Right atrium auricular region (tissue), 2 donors: ENCODE data around the gene KLHL14. TPM values are rescaled to one million over a fixed set of nuclear protein-coding genes. Genes with fewer than 3 reads are reported as not detected.

Experiments used
- DNase-seq: peaks from one replicate; pipeline ENCODE4 v3.0.0-alpha.2; 2019; ENCODE audit warnings: low spot score
- H3K27ac ChIP-seq, 2 donors: fragments of 200-600 bp; sonication (generic); 1 replicate in 1 of 2; 2 replicates in 1 of 2; pipeline ENCODE4 v1.5.1; 2016 to 2019
- H3K27me3 ChIP-seq, 2 donors: fragments of 200-600 bp; sonication (generic); one replicate each; pipeline versions ENCODE4 v1.5.1 to v1.6.0; 2017 to 2019
- H3K36me3 ChIP-seq: fragments of 200-600 bp; sonication (generic); one replicate; pipeline ENCODE4 v1.5.1; 2016
- H3K4me1 ChIP-seq, 2 donors: fragments of 200-600 bp; sonication (generic); one replicate each; pipeline versions ENCODE4 v1.5.1 to v1.6.0; 2017 to 2019
- H3K4me3 ChIP-seq, 2 donors: fragments of 200-600 bp; sonication (generic); 1 replicate in 1 of 2; 2 replicates in 1 of 2; pipeline ENCODE4 v1.5.1; 2017 to 2019; ENCODE audit warnings: mild to moderate bottlenecking in 1 of 2, moderate library complexity in 1 of 2
- H3K9me3 ChIP-seq, 2 donors: fragments of 200-600 bp; sonication (generic); one replicate each; pipeline ENCODE4 v1.5.1; 2019
- CTCF ChIP-seq, 2 donors: fragments of 200-600 bp; sonication (generic); IDR thresholded peaks; one replicate each; pipeline ENCODE4 v1.5.1; 2019; ENCODE audit warnings: antibody characterized with exemption in 2 of 2
- total RNA-seq, 2 donors: library from RNA; depleted of rRNA; stranded (reverse); fragments of >200 nt; gene quantifications; one replicate each; pipeline ENCODE4 v1.1.0, GENCODE V29; 2016

The KLHL14 gene
- total RNA-seq, 2 donors from 2014 or later: not detected

DNA sequence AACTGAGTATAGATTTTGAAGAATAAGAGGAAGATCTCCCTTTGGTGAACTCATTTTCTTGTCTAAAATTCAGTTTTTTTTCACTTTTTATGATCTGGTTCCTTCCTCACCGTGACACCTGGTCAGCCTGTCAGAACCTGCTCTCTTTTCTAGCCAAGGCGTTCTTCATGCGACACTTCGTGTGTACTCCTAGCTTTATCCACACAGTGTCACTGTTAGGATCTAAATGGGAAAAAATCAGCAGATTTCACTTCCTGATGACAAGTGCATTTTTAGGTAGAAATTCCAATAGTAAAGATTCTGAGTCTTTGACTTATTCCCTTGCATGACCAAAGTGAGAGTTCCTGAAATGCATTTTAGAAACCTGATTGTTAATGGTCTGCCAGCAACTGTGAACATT, 89.8 kb downstream of the KLHL14 start:
- no peak overlapping the region for H3K4me3 ChIP-seq
- H3K4me1 ChIP-seq: no peaks in the 10 kb centered on the region
- TF ChIP-seq CTCF (IDR thresholded peaks at IDR 0.05): no peak
- no peaks in the 10 kb centered on the region for H3K36me3 ChIP-seq
- no peak overlapping the region for H3K27ac ChIP-seq
- H3K27me3 ChIP-seq: no peaks in the 10 kb centered on the region
- DNase-seq: no peak
- H3K9me3 ChIP-seq: no peaks in the 10 kb centered on the region

DNA sequence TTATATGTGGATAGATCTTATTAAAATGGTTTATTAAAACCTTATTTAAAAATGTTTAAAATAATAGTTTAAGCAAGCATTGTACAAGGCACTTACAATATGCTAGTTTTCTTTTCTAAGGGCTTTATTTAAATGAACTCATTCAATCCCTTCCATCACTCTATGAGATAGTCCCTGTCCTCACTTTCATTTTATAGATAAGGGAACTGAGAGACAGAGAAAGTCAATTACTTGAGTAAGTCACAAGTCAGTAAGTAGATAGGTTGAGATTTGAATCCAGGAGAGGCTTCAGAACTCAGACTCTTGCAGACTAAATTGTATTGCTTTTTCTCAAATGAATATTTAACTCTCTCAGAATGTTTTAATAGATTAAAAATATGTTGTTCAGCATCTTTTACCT, 95.2 kb downstream of the KLHL14 start:
- H3K4me1 ChIP-seq: no peaks in the 10 kb centered on the region
- no peak for TF ChIP-seq CTCF (IDR thresholded peaks at IDR 0.05)
- no peaks in the 10 kb centered on the region for H3K9me3 ChIP-seq
- DNase-seq: no peak
- no peak overlapping the region for H3K4me3 ChIP-seq
- no peaks in the 10 kb centered on the region for H3K27me3 ChIP-seq
- no peak overlapping the region for H3K27ac ChIP-seq
- no peaks in the 10 kb centered on the region for H3K36me3 ChIP-seq

DNA sequence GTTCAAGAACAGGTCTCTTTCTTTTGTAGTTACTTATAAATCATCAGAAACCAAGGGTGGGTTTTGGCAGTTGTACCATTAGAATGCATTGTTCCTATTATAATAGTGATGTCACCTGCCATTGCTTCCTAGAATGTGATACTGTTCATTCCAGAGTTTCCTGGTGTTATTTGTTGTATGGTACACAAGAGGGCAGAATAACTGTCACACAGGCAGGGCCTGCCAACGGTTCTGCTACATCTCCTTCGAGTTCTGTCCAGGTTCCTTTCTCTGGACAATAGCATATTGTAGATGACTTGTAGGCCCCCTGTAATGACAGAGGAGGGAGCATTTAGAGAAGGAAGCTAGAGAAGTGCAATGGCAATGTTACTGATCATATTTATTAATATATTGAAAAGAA, 98.3 kb downstream of the KLHL14 start:
- H3K27me3 ChIP-seq: no peaks in the 10 kb centered on the region
- no peaks in the 10 kb centered on the region for H3K9me3 ChIP-seq
- H3K27ac ChIP-seq: no peak overlapping the region
- no peak for TF ChIP-seq CTCF (IDR thresholded peaks at IDR 0.05)
- no peaks in the 10 kb centered on the region for H3K36me3 ChIP-seq
- no peaks in the 10 kb centered on the region for H3K4me1 ChIP-seq
- H3K4me3 ChIP-seq: no peak overlapping the region
- no peak for DNase-seq

DNA sequence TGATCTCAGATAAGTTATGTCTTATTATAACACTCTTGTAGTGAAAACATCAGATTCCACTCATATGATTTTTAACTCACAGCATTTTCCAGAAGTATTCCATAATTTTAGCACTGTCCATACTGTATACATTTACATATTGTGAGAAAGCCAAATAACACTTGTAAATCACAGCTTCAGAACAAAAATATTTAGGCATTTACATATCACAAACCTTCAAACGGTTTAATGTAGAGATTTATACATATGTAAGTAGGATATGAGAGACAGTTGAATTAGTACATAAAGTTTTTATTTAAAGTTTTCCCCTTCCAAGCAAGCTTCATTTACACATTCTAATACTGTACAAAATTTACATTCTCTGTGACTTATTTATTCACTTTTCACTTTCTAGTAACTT, 100.4 kb downstream of the KLHL14 start:
- Histone ChIP-seq H3K27me3 (no peaks in the 10 kb centered on the region), H3K27ac (no peak overlapping the region), H3K4me3 (no peak overlapping the region), H3K36me3 (no peaks in the 10 kb centered on the region), H3K4me1 (no peaks in the 10 kb centered on the region), H3K9me3 (no peaks in the 10 kb centered on the region)
- TF ChIP-seq CTCF (IDR thresholded peaks at IDR 0.05): no peak
- DNase-seq: no peak

- no peaks in the 10 kb centered on the region for H3K9me3 ChIP-seq
- no peaks in the 10 kb centered on the region for H3K36me3 ChIP-seq
- H3K4me1 ChIP-seq: no peaks in the 10 kb centered on the region
- H3K4me3 ChIP-seq: no peak overlapping the region
- H3K27me3 ChIP-seq: no peaks in the 10 kb centered on the region
- DNase-seq: no peak
- TF ChIP-seq CTCF (IDR thresholded peaks at IDR 0.05): no peak
- H3K27ac ChIP-seq: no peak overlapping the region
Measured at GRCh38 chr18:32670727-32671126, 102.1 kb downstream of the KLHL14 start.

DNA sequence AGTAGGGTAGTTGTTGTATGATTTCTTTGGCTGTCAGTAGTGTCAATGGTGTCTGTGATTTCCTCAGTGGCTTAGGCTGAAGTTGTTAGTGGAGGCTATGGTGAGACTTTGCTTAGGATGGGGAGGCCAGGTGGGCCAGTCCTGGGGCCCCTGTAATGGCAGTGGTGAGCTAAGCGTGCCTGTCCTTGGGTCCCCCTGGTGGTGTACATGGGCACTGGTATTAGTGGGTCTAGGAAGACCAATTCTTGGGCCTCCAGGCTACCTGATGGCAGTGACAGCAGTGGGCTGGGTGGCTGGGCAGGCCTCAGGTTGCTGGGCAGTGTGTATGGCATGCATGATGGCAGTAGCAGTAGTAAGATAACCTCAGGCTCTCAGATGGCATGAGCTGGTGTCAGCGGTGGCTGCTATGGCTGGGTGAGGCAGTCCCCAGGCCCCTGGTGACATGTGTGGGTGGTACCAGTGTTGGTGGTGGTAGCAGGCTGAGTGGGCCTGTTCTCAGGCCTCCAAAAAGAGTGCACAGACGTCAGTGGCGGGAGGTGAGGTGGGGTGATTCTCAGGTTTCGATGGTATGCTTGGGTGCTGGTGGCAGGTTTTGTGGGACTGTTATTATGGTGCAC, 103.2 kb downstream of the KLHL14 start:
- no peak overlapping the region for H3K4me3 ChIP-seq
- no peak for TF ChIP-seq CTCF (IDR thresholded peaks at IDR 0.05)
- H3K27ac ChIP-seq: no peak overlapping the region
- H3K27me3 ChIP-seq: no peaks in the 10 kb centered on the region
- no peaks in the 10 kb centered on the region for H3K9me3 ChIP-seq
- no peaks in the 10 kb centered on the region for H3K36me3 ChIP-seq
- no peak for DNase-seq
- H3K4me1 ChIP-seq: no peaks in the 10 kb centered on the region
